ENCODE measurements around the gene NPPB.

NPPB gene

DNA sequence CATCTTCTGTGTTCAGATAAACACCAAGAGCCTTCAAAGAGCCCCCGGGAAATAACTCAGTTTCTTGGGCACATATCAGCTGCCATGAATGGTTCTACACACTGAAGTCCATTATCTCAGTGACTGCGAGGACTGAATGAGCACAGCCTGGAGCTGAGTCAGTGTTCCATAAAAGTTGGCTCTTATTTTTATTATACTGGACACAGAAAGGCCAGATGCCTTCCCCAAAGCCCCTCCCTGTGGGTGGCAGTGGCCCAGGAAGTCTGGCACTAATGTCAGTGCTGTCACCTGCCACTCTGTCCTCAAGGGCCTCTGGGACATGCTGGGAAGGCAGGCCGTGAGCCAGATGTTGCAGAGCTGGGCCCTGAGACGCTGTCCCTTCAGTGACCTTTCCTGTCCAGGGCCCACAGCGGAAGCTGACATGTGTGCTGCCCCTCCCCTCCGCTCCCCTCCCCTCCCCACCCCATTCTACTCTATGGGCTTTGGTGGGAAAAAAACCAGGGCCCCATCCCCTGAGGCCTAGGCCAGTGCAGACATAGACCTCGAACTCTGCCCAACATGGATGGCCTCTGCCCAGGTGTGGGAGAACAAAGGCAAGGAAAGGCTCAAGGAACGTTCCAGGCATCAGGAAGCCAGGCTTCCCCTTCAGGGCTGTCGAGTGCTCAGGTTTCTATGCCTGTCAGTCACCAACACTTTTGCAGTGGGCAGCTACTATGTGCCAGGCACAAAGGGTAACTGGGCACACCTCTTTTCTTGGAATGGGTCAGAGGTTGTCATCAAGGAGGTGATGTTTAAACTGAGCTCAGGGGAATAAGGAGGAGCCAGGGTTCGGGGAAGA is 22.4 kb upstream of the NPPB start:
- DNase-seq, result no peak

- DNase-seq, result no peak
Observed at GRCh38 chr1:11880181-11880575, 21.4 kb upstream of the NPPB start.

- DNase-seq, result no peak
Observed at GRCh38 chr1:11879311-11880180, 20.8 kb upstream of the NPPB start.

- DNase-seq, result no peak
Observed at GRCh38 chr1:11878891-11879190, 20.1 kb upstream of the NPPB start.

DNA sequence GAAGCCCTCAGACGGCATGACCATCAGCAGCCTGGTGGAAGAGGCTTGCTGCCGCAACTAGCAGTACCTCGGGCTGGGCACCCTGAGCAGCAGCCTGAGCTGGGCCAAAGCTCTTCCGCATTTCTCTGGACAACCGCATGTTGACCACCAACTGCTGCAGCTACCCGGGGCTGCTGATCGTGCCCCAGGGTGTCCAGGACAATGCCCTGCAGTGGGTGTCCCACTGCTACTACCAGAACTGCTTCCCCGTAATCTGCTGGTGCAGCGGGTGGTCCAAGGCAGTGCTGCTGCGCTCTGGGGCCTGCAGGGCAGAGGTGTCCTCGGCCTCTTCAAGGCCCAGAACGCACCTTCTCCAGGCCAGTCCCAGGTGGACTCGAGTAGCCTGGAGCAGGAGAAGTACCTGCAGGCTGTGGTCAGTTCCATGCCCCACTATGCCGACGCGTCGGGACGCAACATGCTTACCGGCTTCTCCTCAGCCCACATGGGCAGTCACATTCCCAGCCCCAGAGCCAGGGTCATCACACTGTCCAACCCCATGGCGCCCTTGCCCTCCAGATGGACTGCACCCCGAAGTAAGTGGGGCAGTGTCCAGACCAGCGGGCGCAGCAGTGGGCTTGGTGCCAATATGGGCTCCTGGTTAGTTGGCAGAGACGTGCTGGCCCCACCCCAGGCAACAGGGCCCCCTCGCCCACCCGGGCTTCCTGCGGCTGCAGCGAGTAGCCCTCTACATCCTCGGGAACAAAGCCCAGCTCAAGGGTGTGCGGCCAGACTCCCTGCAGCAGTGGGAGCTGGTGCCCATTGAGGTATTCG is 19.5 kb upstream of the NPPB start:
- no peak for DNase-seq

DNA sequence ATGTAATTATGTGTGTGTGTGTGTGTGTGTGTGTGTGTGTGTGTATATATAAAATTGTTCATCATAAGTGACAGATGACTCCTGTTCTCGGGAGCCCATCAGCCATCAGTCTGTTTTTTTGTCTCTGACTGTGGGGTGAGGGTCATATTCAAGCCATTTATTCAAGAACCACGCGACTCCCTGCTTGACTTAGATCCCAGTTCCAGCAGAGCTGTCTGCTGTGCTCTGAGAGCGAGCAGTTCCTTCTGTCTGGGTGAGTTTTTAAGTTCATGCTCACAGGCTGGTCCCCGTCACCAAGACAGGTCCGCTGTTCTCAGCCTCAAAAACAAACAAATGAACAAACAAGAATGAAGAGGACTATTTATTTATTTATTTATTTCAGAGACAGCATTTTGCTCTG is 18.3 kb upstream of the NPPB start:
- DNase-seq, result no peak

- no peak for DNase-seq
Observed at GRCh38 chr1:11875094-11875493, 16.3 kb upstream of the NPPB start.

DNA sequence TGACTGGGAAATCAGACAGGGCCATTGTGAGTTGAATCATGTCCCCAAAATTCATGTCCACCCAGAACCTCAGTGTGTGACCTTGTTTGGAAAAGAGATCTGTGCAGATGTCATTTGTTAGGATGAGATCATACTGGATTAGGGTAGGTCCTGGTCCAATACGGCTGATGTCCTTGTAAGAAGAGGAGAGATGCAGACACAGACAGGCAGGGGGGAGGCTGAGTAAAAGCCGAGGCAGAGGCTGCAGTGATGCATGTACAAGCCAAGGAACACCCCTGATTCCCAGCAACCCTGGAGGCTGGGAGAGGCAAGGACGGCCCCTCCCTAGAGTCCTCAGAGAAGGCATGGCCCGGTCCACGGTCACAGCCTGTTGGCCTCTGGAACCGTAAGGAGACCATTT is 15.9 kb upstream of the NPPB start:
- DNase-seq, result no peak

DNA sequence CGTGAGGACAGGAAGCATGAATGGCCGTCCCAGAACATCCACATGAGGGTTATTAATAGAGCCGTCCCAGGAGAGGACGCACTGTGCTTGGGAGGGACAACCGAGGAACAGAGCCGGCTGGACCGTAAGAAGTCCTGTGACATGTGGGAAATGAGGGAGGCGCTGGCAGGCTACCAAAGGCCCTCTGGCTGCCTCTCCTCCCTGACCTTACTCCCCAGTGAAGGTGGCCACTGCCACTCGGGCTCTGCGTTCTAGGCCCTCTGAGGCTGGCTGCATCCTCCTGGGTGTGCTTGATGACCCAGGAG is 15.5 kb upstream of the NPPB start:
- DNase-seq, result no peak

GRCh38 chr1:11873395-11874257 is 14.9 kb upstream of the NPPB start:
- no peak for DNase-seq

GRCh38 chr1:11872545-11872944 is 13.8 kb upstream of the NPPB start:
- no peak for DNase-seq

DNA sequence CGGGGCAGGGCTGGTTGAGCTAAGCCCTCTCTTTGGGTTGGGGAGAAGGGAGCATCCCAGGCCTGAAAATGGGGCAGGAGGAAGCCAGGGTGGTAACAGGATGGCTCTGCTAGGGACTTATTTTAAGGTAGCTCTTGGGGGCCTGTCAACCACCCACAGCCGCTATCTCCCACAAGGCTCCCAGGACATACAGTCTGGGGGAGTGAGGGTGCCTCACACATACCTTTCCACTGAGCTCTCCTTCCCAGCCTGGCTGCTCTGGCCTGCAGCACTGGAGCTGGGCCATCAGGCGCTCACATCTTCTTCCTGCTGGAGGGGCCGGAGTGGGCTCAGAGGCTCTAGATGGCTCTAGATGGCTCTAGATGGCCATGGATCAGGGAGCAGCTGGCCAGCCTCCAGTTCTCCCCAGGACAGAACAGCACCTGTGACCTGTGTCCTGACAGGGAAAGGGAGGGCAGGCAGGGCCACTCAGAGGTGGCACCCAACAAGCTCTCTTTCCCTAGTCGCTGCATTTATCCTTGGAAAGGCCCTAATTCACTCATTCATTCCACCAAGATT is 11.0 kb upstream of the NPPB start:
- no peak for DNase-seq

DNA sequence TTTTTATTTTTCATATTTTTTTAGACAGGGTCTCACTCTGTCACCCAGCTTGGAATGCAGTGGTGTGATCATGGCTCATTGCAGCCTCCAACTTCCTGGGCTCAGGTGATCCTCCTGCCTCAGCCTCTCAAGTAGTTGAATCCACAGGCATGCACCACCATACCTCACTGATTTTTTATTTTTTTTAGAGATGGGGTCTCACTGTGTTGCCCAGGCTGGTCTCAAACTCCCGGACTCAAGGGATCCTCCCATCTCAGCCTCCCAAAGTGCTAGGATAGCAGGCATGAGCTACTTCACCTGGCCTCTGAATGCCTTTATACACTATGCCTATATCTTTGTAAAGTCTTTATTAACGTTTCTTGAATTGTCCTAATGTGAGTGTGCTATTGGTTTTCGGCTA is 10.4 kb upstream of the NPPB start:
- DNase-seq, result no peak

- DNase-seq, result no peak
Observed at GRCh38 chr1:11868331-11868980, 9.7 kb upstream of the NPPB start.

DNA sequence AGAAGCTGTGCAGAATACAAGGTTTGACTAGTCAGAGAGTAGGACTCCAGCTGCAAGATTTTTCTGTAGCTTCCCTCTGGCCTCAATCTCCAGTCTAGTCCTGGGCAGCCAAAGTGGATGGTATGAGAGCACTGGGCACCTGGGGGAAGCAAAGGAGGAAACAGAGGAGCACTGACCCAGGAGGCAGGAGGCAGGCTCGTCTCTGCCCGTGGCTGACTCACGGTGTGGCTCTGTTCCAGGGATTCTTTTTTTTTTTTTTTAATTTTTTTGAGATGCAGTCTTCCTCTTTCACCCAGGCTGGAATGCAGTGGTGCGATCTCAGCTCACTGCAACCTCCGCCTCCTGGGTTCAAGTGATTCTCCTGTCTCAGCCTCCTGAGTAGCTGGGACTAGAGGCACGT is 4.1 kb upstream of the NPPB start:
- DNase-seq, result no peak

- no peak for DNase-seq
Observed at GRCh38 chr1:11860587-11860986, 1.8 kb upstream of the NPPB start.

- no peak for DNase-seq
Observed at GRCh38 chr1:11860083-11860482, 1.3 kb upstream of the NPPB start.

DNA sequence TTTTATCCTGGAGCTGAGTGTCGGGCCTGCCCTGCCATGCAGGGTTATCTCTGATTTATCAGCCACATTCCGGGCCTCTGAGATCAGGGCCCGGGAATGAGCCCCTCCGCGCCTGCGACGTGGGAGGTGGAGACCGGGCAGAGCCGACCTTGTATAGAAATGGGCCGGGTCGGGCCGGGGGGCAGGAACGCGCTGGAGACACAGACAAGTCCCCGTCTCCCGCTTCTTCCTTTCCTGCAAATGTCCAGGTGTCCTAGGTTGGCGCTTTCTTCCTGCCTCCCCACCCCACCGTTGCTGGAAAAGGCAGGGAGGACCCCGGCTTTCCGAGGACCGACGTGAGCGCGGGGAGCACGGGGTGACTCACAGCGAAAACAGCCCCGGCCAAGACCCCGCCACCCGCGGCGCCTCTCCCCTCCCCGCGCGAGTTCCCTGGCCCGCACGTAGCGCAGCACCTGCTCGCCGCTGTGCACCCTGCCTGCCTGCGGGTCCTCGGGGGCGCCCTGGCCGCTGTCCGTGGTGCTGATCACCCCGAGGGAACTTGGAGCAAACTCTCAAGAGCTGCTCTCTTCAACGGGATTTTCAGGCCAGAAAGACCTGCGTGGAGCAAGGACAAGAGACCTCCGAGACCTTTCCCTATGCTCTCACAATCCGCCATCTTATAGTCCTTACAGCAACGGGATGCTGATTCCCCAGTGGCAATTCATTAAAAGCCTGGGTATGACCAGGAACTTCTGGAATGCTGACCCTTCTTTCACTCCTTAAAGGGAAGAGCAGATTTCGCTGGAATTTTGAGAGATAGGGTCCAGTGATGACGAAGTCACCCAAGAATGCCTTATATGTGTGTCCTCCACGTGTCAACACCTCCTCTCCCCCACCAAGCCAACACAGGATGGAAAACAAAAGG is 475 bp upstream of the NPPB start:
- no peak for DNase-seq

- DNase-seq, result no peak
Observed at GRCh38 chr1:11858158-11858557, 587 bp downstream of the NPPB start.

DNA sequence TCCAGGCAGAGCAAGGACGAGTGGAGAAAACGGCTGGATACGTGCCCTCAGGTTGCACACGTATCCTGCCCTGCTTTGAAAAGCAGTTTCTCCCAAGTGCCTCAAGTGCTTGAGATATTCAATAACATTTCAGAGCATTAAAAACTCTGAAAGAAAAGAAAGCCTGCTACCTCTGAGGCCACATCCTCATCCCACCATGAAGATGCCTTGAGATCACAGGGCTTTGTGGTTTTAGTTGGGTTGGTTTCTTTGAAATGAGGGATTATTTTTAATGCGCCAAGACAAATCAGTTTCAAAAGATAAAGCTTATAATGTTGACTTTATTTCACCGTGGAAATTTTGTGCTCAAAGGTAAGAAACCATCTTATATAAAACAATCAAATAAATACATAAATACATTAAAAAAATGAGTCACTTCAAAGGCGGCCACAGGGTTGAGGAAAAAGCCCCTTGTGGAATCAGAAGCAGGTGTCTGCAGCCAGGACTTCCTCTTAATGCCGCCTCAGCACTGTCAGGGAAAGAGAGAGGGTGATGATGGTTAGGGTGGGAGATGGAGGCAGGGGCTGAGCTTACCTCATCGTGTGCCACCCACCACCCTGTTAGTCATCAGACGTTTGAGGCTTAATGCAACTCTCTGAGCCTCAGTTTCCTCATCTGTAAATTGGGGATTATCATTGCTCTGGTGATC is 1.4 kb downstream of the NPPB start:
- DNase-seq, result no peak
